GM19455 (cell line): Measurements from ENCODE around the gene LRRC47.

Experiments used
- ATAC-seq: cut with Tn5 transposase; IDR thresholded peaks from one replicate; pipeline ENCODE4 v1.9.1; 2021; ENCODE audit not compliant: unreplicated experiment

The LRRC47 gene

GRCh38 chr1:3787349-3787715 is 9.0 kb downstream of the LRRC47 start:
- ATAC-seq: no peak

- no peak for ATAC-seq
Measured at GRCh38 chr1:3786468-3787348, 9.6 kb downstream of the LRRC47 start.

- ATAC-seq: no peak
Measured at GRCh38 chr1:3785456-3786157, 10.7 kb downstream of the LRRC47 start.

DNA sequence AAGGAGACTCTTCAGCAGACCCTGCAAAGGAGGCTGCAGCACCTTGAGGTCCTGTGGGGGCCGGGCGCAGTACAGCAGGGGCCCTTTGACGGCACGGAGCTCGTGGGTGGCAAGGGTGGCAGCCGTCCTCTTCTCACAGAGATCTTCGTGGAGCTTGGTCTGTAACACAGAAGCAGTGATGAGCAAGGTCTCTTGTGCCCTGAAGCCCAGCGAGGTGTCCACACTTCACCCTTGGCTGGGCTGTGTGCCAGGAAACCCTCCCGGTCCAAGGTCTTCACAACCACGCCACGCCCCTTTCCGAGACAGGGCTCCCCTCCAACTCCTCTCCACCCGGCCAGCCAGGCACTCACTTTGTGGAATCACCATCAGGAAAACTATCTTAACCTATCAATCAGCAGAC is 11.3 kb downstream of the LRRC47 start:
- ATAC-seq: no peak

DNA sequence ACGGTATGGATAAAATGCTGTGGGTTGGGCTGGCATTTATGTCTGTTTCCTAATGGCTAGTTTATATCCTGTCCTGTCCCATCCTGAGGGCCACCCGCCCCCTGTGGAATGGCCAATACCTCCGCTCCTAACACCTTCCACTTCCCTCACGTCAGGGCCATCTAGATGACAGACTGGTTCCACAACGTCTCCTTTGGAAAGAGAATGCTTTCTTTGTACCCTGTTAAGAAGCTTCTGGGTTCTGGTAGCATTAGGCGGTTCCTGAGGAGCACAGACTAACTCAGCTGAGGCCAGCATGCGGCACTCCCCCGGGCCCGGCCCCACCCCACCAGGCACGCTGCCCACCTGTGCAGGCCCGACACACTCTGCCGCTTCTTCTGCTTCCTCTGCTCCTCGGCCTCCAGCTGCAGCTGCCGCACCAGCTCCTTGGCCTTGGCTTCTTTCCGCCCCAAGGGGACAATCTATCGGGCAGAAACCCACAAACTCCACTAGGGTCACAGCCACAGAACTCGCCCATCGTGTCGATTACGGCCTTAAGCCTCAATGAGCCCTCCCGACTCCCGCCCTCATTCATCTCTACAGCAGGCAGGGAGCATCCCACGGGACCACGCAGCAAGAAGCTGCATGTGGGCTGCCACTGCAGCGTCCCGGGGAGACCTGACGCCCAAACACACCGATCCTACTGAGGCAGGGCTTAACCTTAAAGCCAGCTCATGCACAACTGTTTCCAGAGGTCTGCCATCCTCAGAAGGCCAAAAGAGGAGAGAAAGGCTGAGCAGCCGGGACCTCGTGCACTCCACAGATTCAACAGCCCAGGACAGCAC is 12.4 kb downstream of the LRRC47 start:
- no peak for ATAC-seq

DNA sequence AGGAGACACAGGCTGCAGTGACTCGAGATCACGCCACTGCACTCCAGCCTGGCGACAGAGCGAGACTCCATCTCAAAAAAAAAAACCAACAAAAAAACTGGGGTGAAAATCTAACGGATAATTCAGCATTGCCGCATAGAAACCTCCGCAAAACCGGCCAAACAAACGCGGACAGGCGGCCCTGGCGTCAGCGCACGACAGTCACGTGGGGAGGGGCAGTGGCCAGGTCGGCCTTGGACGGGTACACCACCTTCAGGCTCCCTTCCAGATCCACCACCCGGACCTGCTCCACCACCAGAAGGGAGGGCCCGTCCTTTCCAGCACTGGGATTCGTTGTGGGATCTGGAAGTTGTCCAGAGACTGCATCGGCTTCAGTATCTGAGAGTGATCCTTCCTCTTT is 15.4 kb downstream of the LRRC47 start:
- no peak for ATAC-seq

- ATAC-seq: no peak
Measured at GRCh38 chr1:3779912-3780416, 16.3 kb downstream of the LRRC47 start.

DNA sequence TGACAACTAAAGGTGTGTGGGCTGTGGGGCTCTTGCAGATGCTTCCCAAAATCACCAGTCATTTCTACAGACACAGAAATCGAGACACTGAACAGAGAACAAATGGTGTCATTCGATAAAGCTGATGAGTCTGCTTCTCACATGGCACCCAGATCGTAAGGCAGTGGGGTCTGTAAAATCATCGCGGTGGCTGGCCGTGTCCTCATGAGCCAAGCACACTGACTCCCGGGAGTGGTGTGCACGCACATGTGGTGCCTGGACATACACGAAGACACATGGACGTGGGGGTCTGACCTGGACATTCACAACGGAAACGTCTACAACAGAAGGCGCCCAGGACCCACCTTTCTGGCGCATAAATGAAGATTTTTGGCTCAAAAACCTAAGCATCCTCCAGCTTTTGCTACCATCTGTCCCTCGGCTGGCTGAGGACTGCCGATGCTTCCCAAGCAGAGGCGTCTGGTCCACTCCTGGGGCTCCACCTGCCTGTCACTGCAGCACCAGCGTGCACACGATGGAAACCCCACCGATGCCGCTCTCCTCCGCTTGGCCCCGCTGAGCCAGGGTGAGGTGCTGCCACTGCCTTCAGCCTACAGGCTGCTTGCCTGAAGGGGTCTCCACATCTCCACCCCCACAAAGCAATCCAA is 16.9 kb downstream of the LRRC47 start:
- ATAC-seq: no peak

GRCh38 chr1:3778590-3779264 is 17.6 kb downstream of the LRRC47 start:
- no peak for ATAC-seq

- ATAC-seq: no peak
Measured at GRCh38 chr1:3777647-3778589, 18.4 kb downstream of the LRRC47 start.

- no peak for ATAC-seq
Measured at GRCh38 chr1:3777078-3777547, 19.2 kb downstream of the LRRC47 start.

GRCh38 chr1:3776231-3776961 is 19.9 kb downstream of the LRRC47 start:
- no peak for ATAC-seq

DNA sequence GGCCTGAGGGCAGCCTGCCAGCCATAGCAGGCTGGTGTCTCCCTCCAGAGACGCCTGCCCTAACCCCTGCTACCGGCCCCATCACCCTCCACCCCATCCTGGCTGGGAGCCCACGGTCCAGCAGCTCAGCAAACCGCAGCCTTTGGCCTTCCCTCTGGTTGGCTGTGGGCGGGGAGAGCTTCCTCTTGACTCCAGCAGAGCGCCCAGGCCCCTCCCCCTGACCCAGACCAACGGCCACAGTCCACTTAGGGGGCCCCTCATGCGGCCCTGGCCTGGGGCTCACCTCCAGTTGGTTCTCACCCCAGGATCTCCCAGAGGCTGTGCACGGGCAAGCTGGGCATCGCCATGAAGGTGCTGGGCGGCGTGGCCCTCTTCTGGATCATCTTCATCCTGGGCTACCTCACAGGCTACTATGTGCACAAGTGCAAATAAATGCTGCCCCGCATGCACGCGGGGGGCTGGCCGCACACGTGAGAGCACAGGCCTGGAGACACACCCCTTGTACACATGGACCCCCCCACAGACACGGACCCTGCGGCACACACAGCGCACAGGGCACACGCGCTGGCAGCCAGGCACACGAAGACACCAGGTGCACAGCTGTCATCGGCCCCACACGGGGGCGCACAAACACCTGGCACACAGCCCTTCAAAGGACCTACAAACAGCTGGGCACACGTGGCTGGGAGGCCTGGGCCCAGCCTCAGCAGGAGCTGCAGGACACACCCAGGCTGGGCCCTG is 20.6 kb downstream of the LRRC47 start:
- no peak for ATAC-seq

DNA sequence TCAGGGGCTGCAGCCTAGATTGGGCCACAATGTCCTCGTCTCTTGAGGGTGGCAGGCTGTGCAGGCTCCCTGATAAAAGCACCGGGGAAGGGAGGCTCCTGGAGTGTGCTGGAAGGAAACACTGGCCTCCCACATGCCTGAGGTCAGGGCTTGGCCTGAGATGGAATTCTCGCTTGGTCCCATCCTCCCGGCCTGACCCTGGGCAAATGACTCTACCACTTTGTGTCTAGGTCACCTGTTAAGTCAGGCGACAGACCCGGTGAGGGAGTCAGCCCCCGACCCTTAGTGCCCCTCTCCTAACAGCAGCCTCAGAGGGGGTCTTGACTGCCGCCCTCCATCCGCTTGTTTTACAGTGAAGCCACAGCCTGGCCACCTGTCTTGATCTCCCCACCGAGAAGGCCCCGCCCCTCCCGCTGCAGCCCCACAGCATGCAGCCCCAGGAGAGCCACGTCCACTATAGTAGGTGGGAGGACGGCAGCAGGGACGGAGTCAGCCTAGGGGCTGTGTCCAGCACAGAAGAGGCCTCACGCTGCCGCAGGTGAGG is 21.3 kb downstream of the LRRC47 start:
- no peak for ATAC-seq

GRCh38 chr1:3774276-3774945 is 21.9 kb downstream of the LRRC47 start:
- ATAC-seq: no peak

DNA sequence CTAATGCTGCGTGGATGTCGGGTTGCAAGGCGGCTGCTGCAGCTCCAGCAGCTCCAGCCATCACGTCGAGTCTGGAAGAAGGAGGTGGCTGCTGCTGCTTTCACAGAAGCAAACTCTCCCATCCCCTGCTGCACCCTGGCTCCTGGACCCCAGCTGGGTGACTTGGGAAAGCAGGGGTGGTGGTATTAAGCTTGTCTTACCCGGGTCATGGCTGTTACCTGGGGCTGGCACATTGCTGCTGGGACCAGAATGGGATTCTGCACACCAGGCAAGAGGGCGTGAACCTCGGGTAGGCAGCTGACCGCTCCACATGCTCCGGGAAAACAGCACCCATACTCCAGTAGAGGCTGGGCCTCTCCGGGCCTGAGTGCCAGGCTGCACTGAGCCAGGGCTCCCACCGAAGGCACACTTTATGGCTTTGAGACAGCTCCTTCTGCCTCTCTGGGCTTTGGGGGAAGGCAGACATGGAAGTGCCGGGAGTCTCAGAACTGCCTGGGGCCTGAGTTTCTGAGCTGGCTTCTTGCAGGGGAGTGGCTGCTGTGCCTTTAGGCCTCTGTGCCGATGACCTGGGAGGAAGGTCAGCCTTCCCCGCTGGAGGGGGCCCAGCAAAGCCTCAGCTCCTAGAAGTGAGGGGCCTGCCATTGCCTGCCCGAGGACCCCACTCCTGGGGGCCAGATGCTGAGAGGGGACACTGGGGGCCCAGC is 22.6 kb downstream of the LRRC47 start:
- no peak for ATAC-seq
